ENCODE data around the gene PKN3. TPM values are rescaled to one million over a fixed set of nuclear protein-coding genes. Genes with fewer than 3 reads are reported as not detected.

PKN3 gene
- total and polyA plus RNA-seq, 2 of the 13 experiments (the other 11 are each of a cell fraction or from before 2014, with no cell fraction given), result 10.5 to 13.2 TPM

GRCh38 chr9:128688501-128689292 is 13.6 kb upstream of the PKN3 start, which contains the start of gene SET (continued):
- peak; percentile 80; the same call in 1 of the 2 replicates for TF ChIP-seq ZBTB4 (CRISPR knock-in tag; IDR thresholded peaks at IDR 0.05; ENCODE audit: borderline replicate concordance)
- no peak; the same call in 1 of the 2 replicates for TF ChIP-seq CCDC6 (CRISPR knock-in tag; IDR thresholded peaks at IDR 0.05)
- TF ChIP-seq, protein P1, sequence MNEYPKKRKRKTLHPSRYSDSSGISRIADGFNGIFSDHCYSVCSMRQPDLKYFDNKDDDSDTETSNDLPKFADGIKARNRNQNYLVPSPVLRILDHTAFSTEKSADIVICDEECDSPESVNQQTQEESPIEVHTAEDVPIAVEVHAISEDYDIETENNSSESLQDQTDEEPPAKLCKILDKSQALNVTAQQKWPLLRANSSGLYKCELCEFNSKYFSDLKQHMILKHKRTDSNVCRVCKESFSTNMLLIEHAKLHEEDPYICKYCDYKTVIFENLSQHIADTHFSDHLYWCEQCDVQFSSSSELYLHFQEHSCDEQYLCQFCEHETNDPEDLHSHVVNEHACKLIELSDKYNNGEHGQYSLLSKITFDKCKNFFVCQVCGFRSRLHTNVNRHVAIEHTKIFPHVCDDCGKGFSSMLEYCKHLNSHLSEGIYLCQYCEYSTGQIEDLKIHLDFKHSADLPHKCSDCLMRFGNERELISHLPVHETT (CRISPR knock-in tag; conservative IDR thresholded peaks at IDR 0.05), result 0 out of 2 replicates have a peak, but pooled peaks have one; percentile 17
- TF ChIP-seq EHMT2 (IDR thresholded peaks at IDR 0.05; ENCODE audit: borderline replicate concordance, low read depth, low read length), result no peak
- no peak for TF ChIP-seq PRDM4 (CRISPR knock-in tag; IDR thresholded peaks at IDR 0.05; ENCODE audit: borderline replicate concordance)
- 0 out of 2 replicates have a peak, but pooled peaks have one; percentile 4 for TF ChIP-seq ZNF607 (CRISPR knock-in tag; IDR thresholded peaks at IDR 0.05; ENCODE audit: borderline replicate concordance)
- TF ChIP-seq, protein P2, sequence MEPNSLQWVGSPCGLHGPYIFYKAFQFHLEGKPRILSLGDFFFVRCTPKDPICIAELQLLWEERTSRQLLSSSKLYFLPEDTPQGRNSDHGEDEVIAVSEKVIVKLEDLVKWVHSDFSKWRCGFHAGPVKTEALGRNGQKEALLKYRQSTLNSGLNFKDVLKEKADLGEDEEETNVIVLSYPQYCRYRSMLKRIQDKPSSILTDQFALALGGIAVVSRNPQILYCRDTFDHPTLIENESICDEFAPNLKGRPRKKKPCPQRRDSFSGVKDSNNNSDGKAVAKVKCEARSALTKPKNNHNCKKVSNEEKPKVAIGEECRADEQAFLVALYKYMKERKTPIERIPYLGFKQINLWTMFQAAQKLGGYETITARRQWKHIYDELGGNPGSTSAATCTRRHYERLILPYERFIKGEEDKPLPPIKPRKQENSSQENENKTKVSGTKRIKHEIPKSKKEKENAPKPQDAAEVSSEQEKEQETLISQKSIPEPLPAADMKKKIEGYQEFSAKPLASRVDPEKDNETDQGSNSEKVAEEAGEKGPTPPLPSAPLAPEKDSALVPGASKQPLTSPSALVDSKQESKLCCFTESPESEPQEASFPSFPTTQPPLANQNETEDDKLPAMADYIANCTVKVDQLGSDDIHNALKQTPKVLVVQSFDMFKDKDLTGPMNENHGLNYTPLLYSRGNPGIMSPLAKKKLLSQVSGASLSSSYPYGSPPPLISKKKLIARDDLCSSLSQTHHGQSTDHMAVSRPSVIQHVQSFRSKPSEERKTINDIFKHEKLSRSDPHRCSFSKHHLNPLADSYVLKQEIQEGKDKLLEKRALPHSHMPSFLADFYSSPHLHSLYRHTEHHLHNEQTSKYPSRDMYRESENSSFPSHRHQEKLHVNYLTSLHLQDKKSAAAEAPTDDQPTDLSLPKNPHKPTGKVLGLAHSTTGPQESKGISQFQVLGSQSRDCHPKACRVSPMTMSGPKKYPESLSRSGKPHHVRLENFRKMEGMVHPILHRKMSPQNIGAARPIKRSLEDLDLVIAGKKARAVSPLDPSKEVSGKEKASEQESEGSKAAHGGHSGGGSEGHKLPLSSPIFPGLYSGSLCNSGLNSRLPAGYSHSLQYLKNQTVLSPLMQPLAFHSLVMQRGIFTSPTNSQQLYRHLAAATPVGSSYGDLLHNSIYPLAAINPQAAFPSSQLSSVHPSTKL (CRISPR knock-in tag; IDR thresholded peaks at IDR 0.05), result no peak
- TF ChIP-seq YEATS4 (CRISPR knock-in tag; IDR thresholded peaks at IDR 0.05; ENCODE audit: borderline replicate concordance), result peak; percentile 56; the same call in 1 of the 2 replicates
- peak; percentile 48; the same call in 1 of the 2 replicates for TF ChIP-seq BHLHE40 (IDR thresholded peaks at IDR 0.05; ENCODE audit: low read length)
- no peak for TF ChIP-seq PHB2 (IDR thresholded peaks at IDR 0.05; ENCODE audit: partially characterized antibody)
- peak; percentile 55; the same call in 1 of the 2 replicates for TF ChIP-seq ZFX (CRISPR knock-in tag; IDR thresholded peaks at IDR 0.05; ENCODE audit: low read depth)
- TF ChIP-seq ZC3H4 (CRISPR knock-in tag; IDR thresholded peaks at IDR 0.05; ENCODE audit: borderline replicate concordance), result 0 out of 2 replicates have a peak, but pooled peaks have one; percentile 52
- peak; percentile 53; the same call in 1 of the 2 replicates for TF ChIP-seq MTA1 (CRISPR knock-in tag; IDR thresholded peaks at IDR 0.05; ENCODE audit: borderline replicate concordance)
- TF ChIP-seq ZNF431 (CRISPR knock-in tag; IDR thresholded peaks at IDR 0.05; ENCODE audit: borderline replicate concordance, low read depth), result no peak
- no peak for TF ChIP-seq ZNF577 (CRISPR knock-in tag; IDR thresholded peaks at IDR 0.05; ENCODE audit: borderline replicate concordance, low read depth)
- TF ChIP-seq GTF3A (CRISPR knock-in tag; conservative IDR thresholded peaks at IDR 0.05), result no peak
